GM12878 (cell line): ENCODE data around the gene MACROD2. TPM values are rescaled to one million over a fixed set of nuclear protein-coding genes. Genes with fewer than 3 reads are reported as not detected.

Experiments used
- ATAC-seq: fragments of 200-7000 bp; cut with Tn5 transposase; 3 replicates; pipeline ENCODE4 v1.9.1; 2020; ENCODE audit warnings: mild to moderate bottlenecking, moderate library complexity
- BruUV-seq: library from RNA; stranded (reverse); fragments of 400-500 nt; replicated peaks from 2 replicates; lab custom pipeline; 2021; lab: Mats Ljungman, UMichigan
- CTCF ChIA-PET: fragments of 300-600 bp; sonication (Branson Sonifier 250); formaldehyde crosslinking; extraction: SDS; loops from one replicate; lab custom pipeline; 2021; ENCODE audit warnings: inconsistent platforms; lab: Yijun Ruan, JAX
- POLR2A ChIA-PET: fragments of 350-600 bp; formaldehyde crosslinking; extraction: SDS; loops from one replicate; lab custom pipeline; 2021; ENCODE audit warnings: inconsistent platforms; lab: Charles Lee
- RAD21 ChIA-PET: fragments of 300-600 bp; sonication (Branson Sonifier 250); formaldehyde crosslinking; loops from one replicate; lab custom pipeline; 2023; ENCODE audit warnings: antibody characterized with exemption; ENCODE audit not compliant: unreplicated experiment; lab: Charles Lee
- SMC1A ChIA-PET: fragments of 300-600 bp; sonication (Branson Sonifier 250); formaldehyde crosslinking; loops from one replicate; lab custom pipeline; 2023; ENCODE audit not compliant: unreplicated experiment, uncharacterized antibody; lab: Charles Lee
- DNase-seq: peaks from one replicate; pipeline ENCODE4 v3.0.0-alpha.2; 2011; ENCODE audit warnings: low read depth, low spot score
- FAIRE-seq: peaks from 3 replicates; lab custom pipeline; 2011; peaks lifted over from hg19 to GRCh38; lab: Jason Lieb, UNC
- H2AFZ ChIP-seq: 2 replicates; pipeline ENCODE4 v1.6.0; 2011; ENCODE audit warnings: low read depth, low read length, control low read depth; ENCODE audit not compliant: control insufficient read depth
- H3K27ac ChIP-seq: 2 replicates; pipeline ENCODE4 v1.5.1; 2011; ENCODE audit warnings: control low read depth; ENCODE audit not compliant: control insufficient read depth, insufficient read depth
- H3K27me3 ChIP-seq, 2 experiments: replicated peaks in 1 of 2; 2 replicates each; pipeline versions ENCODE4 v1.6.0 to v1.6.1; 2011; ENCODE audit warnings: low read length in 1 of 2; ENCODE audit not compliant: control insufficient read depth in 2 of 2, insufficient read depth in 2 of 2
- H3K36me3 ChIP-seq, 2 experiments: 2 replicates each; pipeline ENCODE4 v1.5.1; 2011; ENCODE audit warnings: low read length in 1 of 2; ENCODE audit not compliant: control insufficient read depth in 2 of 2, insufficient read depth in 2 of 2
- H3K4me1 ChIP-seq: 2 replicates; pipeline ENCODE4 v1.6.1; 2011; ENCODE audit warnings: mild to moderate bottlenecking, low read length, moderate library complexity, mixed read lengths; ENCODE audit not compliant: control insufficient read depth, insufficient read depth
- H3K4me2 ChIP-seq: 2 replicates; pipeline ENCODE4 v1.6.0; 2011; ENCODE audit warnings: control low read depth; ENCODE audit not compliant: control insufficient read depth, insufficient read depth
- H3K4me3 ChIP-seq: fragments of 200-600 bp; sonication (generic); 2 replicates; pipeline ENCODE4 v1.5.1; 2016
- H3K79me2 ChIP-seq: 2 replicates; pipeline ENCODE4 v1.6.0; 2011; ENCODE audit warnings: low read length; ENCODE audit not compliant: control insufficient read depth, insufficient read depth
- H3K9ac ChIP-seq: 2 replicates; pipeline ENCODE4 v1.8.0; 2011; ENCODE audit warnings: low read length, control low read depth, mixed read lengths; ENCODE audit not compliant: control insufficient read depth, insufficient read depth
- H3K9me3 ChIP-seq: replicated peaks from 3 replicates; pipeline ENCODE4 v1.5.1; 2011; ENCODE audit warnings: mild to moderate bottlenecking, low read length; ENCODE audit not compliant: control insufficient read depth, insufficient read depth
- H4K20me1 ChIP-seq: 2 replicates; pipeline ENCODE4 v1.6.0; 2011; ENCODE audit not compliant: control insufficient read depth, insufficient read depth
- CHD1 ChIP-seq: IDR thresholded peaks from 2 replicates; pipeline ENCODE4 v1.6.1; 2012; ENCODE audit warnings: low read depth, low read length, improper control_type of control experiment
- NR2F1 ChIP-seq: fragments of 450-650 bp; conservative IDR thresholded peaks from 2 replicates; pipeline ENCODE4 v1.6.1; 2017; ENCODE audit warnings: mild to moderate bottlenecking
- PRDM15 ChIP-seq: fragments of 450-650 bp; formaldehyde crosslinking; IDR thresholded peaks from 2 replicates; pipeline ENCODE4 v1.4.0; 2020; ENCODE audit warnings: mild to moderate bottlenecking, moderate library complexity
- RCOR1 ChIP-seq: conservative IDR thresholded peaks from 2 replicates; pipeline ENCODE4 v1.6.1; 2012; ENCODE audit warnings: low read depth, low read length, improper control_type of control experiment
- WGBS: methylation state at CpG from one replicate; pipeline ENCODE4 v1.1.6; 2016; ENCODE audit warnings: low lambda C conversion rate; ENCODE audit not compliant: insufficient replicate concordance, insufficient coverage; ENCODE audit errors: missing lambda C conversion rate; 5-methylcytosine and 5-hydroxymethylcytosine counted together
- in situ Hi-C: fragments of 300-500 bp; cut with MboI; formaldehyde crosslinking; loops from 9 replicates; pipeline ENCODE4 v1.14.3; 2018; ENCODE audit warnings: mixed read lengths
- intact Hi-C: fragments of 100-400 bp; cut with micrococcal nuclease; formaldehyde crosslinking; loops from one replicate; pipeline ENCODE4 v1.14.2; 2022; ENCODE audit not compliant: unreplicated experiment
- polyA plus RNA-seq, 11 experiments: library from polyadenylated mRNA; depleted of rRNA in 4 of 11; unstranded in 6 of 11; stranded (reverse) in 5 of 11; fragments of >200 nt; fragmentation: Nextera tagmentation in 4 of 11; fragmentation: Illumina TruSeq in 1 of 11; extraction: Ambion mirVana in 4 of 11; extraction: Trizol in 1 of 11; gene quantifications; 1 replicate in 1 of 11; 2 replicates in 10 of 11; pipeline versions ENCODE4 v1.2.1 to v1.2.3, GENCODE V29; 2011 to 2016; ENCODE audit warnings: inconsistent platforms in 2 of 11, missing spikeins in 2 of 11, low read depth in 1 of 11
- total RNA-seq, 4 experiments: library from RNA; depleted of rRNA in 3 of 4; stranded (reverse); fragments of >200 nt in 3 of 4; fragmentation: Illumina TruSeq in 1 of 4; extraction: Trizol in 1 of 4; gene quantifications; 2 replicates each; pipeline versions ENCODE4 v1.2.1 to v1.2.3, GENCODE V29; 2013 to 2021

Gene MACROD2
- total and polyA plus RNA-seq, 10 of the 15 experiments (the other 5 are each of a cell fraction or from before 2014, with no cell fraction given), result 1.1 to 21.5 (median 2.2) TPM

GRCh38 chr20:14685183-14685582 is 689.9 kb downstream of the MACROD2 start:
- H3K4me3 ChIP-seq, result no peak overlapping the region
- no peaks in the 10 kb centered on the region for H3K9me3 ChIP-seq
- ATAC-seq (no peak), FAIRE-seq (no peak), DNase-seq (no peak)
- ChIA-PET CTCF (interaction anchor here (1.3 to 1.4 kb wide), 2 partner anchors 9 to 17 kb away, joined by 4 read pairs; no protein-coding TSS in a partner anchor), SMC1A (interaction anchor here (1.4 to 2.0 kb wide), 2 partner anchors 9 to 266 kb away, joined by 4 to 7 read pairs; no protein-coding TSS in a partner anchor), POLR2A (interaction anchor here (1.0 kb wide), 1 partner anchor 8 kb away, joined by 3 read pairs; no protein-coding TSS in a partner anchor), RAD21 (interaction anchor here (0.7 kb wide), 1 partner anchor 15 kb away, joined by 3 read pairs; no protein-coding TSS in a partner anchor)
- H3K36me3 ChIP-seq, result no peaks in the 10 kb centered on the region
- BruUV-seq, result no TSS peak
- no peaks in the 10 kb centered on the region for H3K79me2 ChIP-seq
- no peaks in the 10 kb centered on the region for H3K27me3 ChIP-seq
- no peak overlapping the region for H3K4me2 ChIP-seq
- in situ Hi-C loops, result no loop called here
- H2AFZ ChIP-seq, result no peak overlapping the region
- no peak overlapping the region for H3K27ac ChIP-seq
- 49% methylated on average over 3 of the region's 3 CpGs for WGBS
- no peaks in the 10 kb centered on the region for H4K20me1 ChIP-seq
- no peaks in the 10 kb centered on the region for H3K4me1 ChIP-seq
- intact Hi-C loops, result no loop called here
- no peak overlapping the region for H3K9ac ChIP-seq
- TF ChIP-seq NR2F1, result no peak
- TF ChIP-seq RCOR1, result no peak
- no peak for TF ChIP-seq PRDM15 (CRISPR knock-in tag)
- no peak for TF ChIP-seq CHD1
